Adrenal gland (tissue), 12 donors: ENCODE results near the gene IL17RB. TPM values are rescaled to one million over a fixed set of nuclear protein-coding genes. Genes with fewer than 3 reads are reported as not detected.

Experiments used
- DNase-seq, 7 donors: peaks; one replicate each; pipeline ENCODE4 v3.0.0-alpha.2; 2019 to 2020
- H3K27ac ChIP-seq, 5 donors: fragments of 200-600 bp; sonication (generic) in 4 of 5; 1 replicate in 3 of 5; 2 replicates in 2 of 5; pipeline versions ENCODE4 v1.5.1 to v1.8.0; 2016 to 2020; ENCODE audit warnings: mild to moderate bottlenecking in 1 of 5
- H3K27me3 ChIP-seq: fragments of 200-600 bp; 2 replicates; pipeline ENCODE4 v1.8.0; 2021
- H3K36me3 ChIP-seq, 2 donors: fragments of 200-600 bp; replicated peaks in 1 of 2; 1 replicate in 1 of 2; 2 replicates in 1 of 2; pipeline versions ENCODE4 v1.5.1 to v1.8.0; 2018 to 2022
- H3K4me1 ChIP-seq, 2 donors: fragments of 200-600 bp; replicated peaks in 1 of 2; 1 replicate in 1 of 2; 2 replicates in 1 of 2; pipeline versions ENCODE4 v1.5.1 to v1.8.0; 2018 to 2021
- H3K4me3 ChIP-seq, 4 donors: fragments of 200-600 bp; sonication (generic) in 3 of 4; one replicate each; pipeline ENCODE4 v1.5.1; 2016 to 2018
- H3K9me3 ChIP-seq, 3 donors: fragments of 200-600 bp; sonication (generic) in 1 of 3; replicated peaks in 1 of 3; 1 replicate in 2 of 3; 2 replicates in 1 of 3; pipeline versions ENCODE4 v1.5.1 to v1.8.0; 2016 to 2021
- CTCF ChIP-seq, 6 experiments: fragments of 450-650 bp in 4 of 6; fragments of 200-600 bp in 2 of 6; sonication (generic) in 1 of 6; IDR thresholded peaks; 1 replicate in 5 of 6; 2 replicates in 1 of 6; pipeline versions ENCODE4 v1.5.1 to v1.8.0; 2016 to 2021; ENCODE audit warnings: antibody characterized with exemption in 6 of 6, mild to moderate bottlenecking in 2 of 6, moderate library complexity in 1 of 6
- POLR2A ChIP-seq, 2 donors: fragments of 450-650 bp; IDR thresholded peaks; one replicate each; pipeline ENCODE4 v1.6.1; 2017; ENCODE audit warnings: antibody characterized with exemption in 2 of 2, mild to moderate bottlenecking in 2 of 2, moderate library complexity in 1 of 2
- WGBS, 4 donors: extraction: QIAGEN DNeasy Blood & Tissue Kit in 2 of 4; methylation state at CpG; one replicate each; pipeline versions ENCODE4 v1.1.5 to v1.1.7; 2013 to 2017; 5-methylcytosine and 5-hydroxymethylcytosine counted together
- intact Hi-C, 2 donors: fragments of 100-400 bp; cut with DNase I; formaldehyde crosslinking; loops; one replicate each; pipeline versions ENCODE4 v1.14.1 to v1.15.0; 2022 to 2023
- polyA plus RNA-seq, 3 donors: library from polyadenylated mRNA; stranded (reverse); fragments of 200-250 nt in 2 of 3; fragments of 350-450 nt in 1 of 3; fragmentation: Illumina TruSeq in 1 of 3; extraction: RNeasy Lipid Tissue Mini Kit (QIAGEN cat#74804) in 1 of 3; gene quantifications; one replicate each; pipeline ENCODE4 v1.2.3, GENCODE V29; 2013 to 2014
- total RNA-seq, 9 donors: library from RNA; depleted of rRNA in 4 of 9; stranded (reverse); fragments of >200 nt in 4 of 9; fragments of 120-200 nt in 1 of 9; fragmentation: NEBNext Ultra II Directional in 1 of 9; extraction: Animal tissue kit (Norgen Biotek cat#: 25700) in 1 of 9; gene quantifications; one replicate each; pipeline versions ENCODE4 v1.1.0 to v1.2.4, GENCODE V29; 2013 to 2023
- donor health status: healthy with polysubstance abuse.
- donor health status: Bipolar disorder and iron deficiency.
- donor health status: DM: yes; HTN: yes; CAD: no.
- donor health status: DM: no; HTN: no; CAD: no.
- donor health status: DM: no; HTN: no; CAD: no.
- donor health status: DM: yes; HTN: yes; CAD: no.

Gene IL17RB
- total and polyA plus RNA-seq, 12 donors, result 0.35 to 12.0 (median 2.1) TPM

- TF ChIP-seq CTCF (IDR thresholded peaks at IDR 0.05) (peak in 5 of 6 experiments; percentile 14 to 46 (median 29)), POLR2A (IDR thresholded peaks at IDR 0.05) (peak; percentile 61 to 72)
- Histone ChIP-seq H3K36me3 (peaks cover 0 to 58% of the 10 kb centered on the region in 2 donors), H3K27me3 (no peaks in the 10 kb centered on the region), H3K4me3 (peak within 1 kb of the TSS; percentile 22 to 87 (median 74)), H3K27ac (peak within 1 kb of the TSS in 4 of 5 donors; percentile 51 to 91 (median 82)), H3K4me1 (peaks cover 8 to 11% of the 10 kb centered on the region in 2 donors), H3K9me3 (no peaks in the 10 kb centered on the region)
- WGBS, 4 donors, result 1 to 10% (median 2%) methylated on average over 4 to 65 of the region's 65 CpGs
- intact Hi-C loops, result no loop called here
- peak; percentile 80 to 90 (median 84) for DNase-seq
Observed at GRCh38 chr3:53881691-53882593, 35.6 kb downstream of the IL17RB start, which contains the start of gene ACTR8. ACTR8 (minus strand) TSS chr3:53882152; CDS start chr3:53882101, 51 bp downstream.

DNA sequence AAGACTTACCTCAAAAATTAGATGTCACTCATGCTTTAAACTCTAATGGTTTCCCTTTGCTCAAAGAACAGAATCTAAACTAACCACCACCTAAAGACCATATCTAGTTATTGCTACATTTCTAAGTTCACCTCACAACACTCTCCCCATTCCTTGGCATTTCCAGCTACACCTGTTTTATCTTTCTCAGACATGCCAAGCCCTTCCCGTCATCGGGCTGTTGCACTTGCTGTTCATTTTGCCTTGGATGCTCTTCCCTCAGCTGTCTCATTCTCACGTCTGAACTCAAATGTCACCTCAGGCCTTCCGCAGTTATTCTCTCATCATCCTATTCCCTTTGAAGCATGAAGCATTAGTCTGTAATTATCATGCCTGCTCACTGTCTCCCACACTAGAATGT, 36.6 kb downstream of the IL17RB start:
- intact Hi-C loops, result no loop called here
- Histone ChIP-seq H3K27me3 (no peaks in the 10 kb centered on the region), H3K36me3 (peaks cover 0 to 49% of the 10 kb centered on the region in 2 donors), H3K4me3 (no peak overlapping the region), H3K27ac (no peak overlapping the region), H3K4me1 (peaks cover 8 to 11% of the 10 kb centered on the region in 2 donors), H3K9me3 (no peaks in the 10 kb centered on the region)
- WGBS, 4 donors, result 88 to 93% (median 91%) methylated on average over 4 of the region's 4 CpGs
- TF ChIP-seq CTCF (IDR thresholded peaks at IDR 0.05) (no peak), POLR2A (IDR thresholded peaks at IDR 0.05) (no peak)
- no peak for DNase-seq

DNA sequence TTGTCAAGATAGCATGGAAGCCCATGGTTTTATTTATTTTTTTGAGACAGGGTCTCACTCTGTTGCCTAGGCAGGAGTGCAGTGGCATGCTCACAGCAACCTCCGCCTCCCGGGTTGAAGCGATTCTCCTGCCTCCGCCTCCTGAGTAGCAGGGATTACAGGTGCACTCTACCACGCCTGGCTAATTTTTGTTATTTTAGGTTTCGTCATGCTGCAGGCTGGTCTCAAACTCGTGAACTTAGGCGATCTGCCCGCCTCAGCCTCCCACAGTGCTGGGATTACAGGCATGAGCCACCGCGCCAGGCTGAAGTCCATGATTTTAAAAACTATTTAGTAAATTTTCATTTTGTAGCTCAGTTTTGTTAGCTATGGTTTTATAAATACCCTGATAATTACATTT, 38.3 kb downstream of the IL17RB start:
- Histone ChIP-seq H3K4me1 (peaks cover 8 to 23% of the 10 kb centered on the region in 2 donors), H3K9me3 (no peaks in the 10 kb centered on the region), H3K27ac (no peak overlapping the region), H3K4me3 (no peak overlapping the region), H3K36me3 (peaks cover 0 to 34% of the 10 kb centered on the region in 2 donors), H3K27me3 (no peaks in the 10 kb centered on the region)
- TF ChIP-seq CTCF (IDR thresholded peaks at IDR 0.05), result no peak
- TF ChIP-seq POLR2A (IDR thresholded peaks at IDR 0.05), result no peak
- no peak for DNase-seq
- intact Hi-C loops, result no loop called here
- 93 to 96% (median 95%) methylated on average over 11 of the region's 11 CpGs for WGBS, 4 donors

DNA sequence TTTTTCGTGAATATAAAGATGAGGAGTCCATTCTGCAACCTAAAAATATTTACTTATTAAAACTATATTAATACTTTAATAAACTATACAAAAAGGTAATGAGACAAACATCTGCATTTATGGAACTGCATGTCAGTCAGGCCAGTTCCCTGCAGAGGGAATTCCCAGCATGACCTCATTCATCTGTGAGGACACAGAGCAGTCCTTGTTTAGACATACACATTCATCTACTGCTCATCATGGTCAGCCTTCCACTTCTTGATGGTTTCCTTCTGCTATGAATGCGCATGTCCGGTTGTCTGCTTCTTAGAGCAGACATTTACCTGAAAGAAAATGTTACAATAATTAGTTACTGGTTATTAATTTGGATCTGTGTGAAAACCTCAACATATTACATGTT, 38.9 kb downstream of the IL17RB start:
- H3K36me3 ChIP-seq, result peaks cover 0 to 30% of the 10 kb centered on the region in 2 donors
- H3K4me3 ChIP-seq, result no peak overlapping the region
- no peaks in the 10 kb centered on the region for H3K9me3 ChIP-seq
- DNase-seq, result no peak
- intact Hi-C loops, result no loop called here
- no peaks in the 10 kb centered on the region for H3K27me3 ChIP-seq
- TF ChIP-seq POLR2A (IDR thresholded peaks at IDR 0.05) (no peak), CTCF (IDR thresholded peaks at IDR 0.05) (no peak)
- no peak overlapping the region for H3K27ac ChIP-seq
- 87 to 92% (median 89%) methylated on average over 3 of the region's 3 CpGs for WGBS, 4 donors
- peaks cover 10 to 26% of the 10 kb centered on the region in 2 donors for H3K4me1 ChIP-seq
